ENCODE measurements around the gene RNF169. TPM values are rescaled to one million over a fixed set of nuclear protein-coding genes. Genes with fewer than 3 reads are reported as not detected.

RNF169 gene
- total and polyA plus RNA-seq, 2 of the 4 experiments (the other 2 are of a cell fraction) = 3.6 to 23.3 TPM

DNA sequence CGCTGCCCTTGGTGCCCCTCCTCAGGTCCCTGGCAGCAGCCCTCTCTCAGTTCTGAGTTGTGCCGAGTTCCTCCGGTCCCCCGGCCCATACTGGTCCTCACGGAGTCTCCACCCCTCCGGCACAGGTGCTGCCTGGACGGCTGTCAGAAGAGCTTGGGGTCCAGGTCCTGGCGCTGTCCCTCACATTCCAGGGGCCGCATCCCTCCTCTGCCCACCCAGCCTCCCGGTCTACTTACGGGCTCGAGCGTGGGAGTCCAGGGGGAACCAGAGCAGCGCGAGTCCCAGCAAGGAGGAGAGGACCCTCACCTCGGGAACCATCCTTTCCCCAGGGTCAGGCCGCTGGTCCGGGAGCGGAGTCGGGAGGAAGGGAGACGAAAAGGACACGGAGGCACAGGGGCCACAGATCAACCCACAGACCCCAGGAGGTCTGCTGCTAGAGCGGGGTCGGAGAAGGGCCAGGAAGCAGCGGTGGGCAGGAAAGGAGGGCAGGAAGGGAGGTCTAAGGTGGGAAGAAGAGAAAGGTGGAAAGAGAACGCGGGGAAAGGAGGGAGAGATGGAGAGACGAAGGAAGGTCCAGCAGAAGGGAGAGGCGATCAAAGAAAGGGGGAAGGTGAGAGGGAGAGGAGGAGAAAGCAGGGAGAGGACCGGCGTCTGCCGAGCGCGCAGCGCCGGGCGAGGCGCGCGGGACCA is 17.9 kb upstream of the RNF169 start:
- no peaks in the 10 kb centered on the region for H3K79me1 ChIP-seq (ENCODE audit: low read depth in 1 of 2, low read length in 2 of 2)
- TF ChIP-seq BHLHE40 (IDR thresholded peaks at IDR 0.05; ENCODE audit: low read depth, low read length) (no peak), NFE2L2 (IDR thresholded peaks at IDR 0.05; ENCODE audit: low read depth, low read length) (no peak), SMC3 (IDR thresholded peaks at IDR 0.05; ENCODE audit: low read depth, low read length) (no peak), CEBPB (IDR thresholded peaks at IDR 0.05; ENCODE audit: low read depth, low read length) (no peak), MAFK (IDR thresholded peaks at IDR 0.05; ENCODE audit: low read depth, low read length) (no peak), RAD21 (IDR thresholded peaks at IDR 0.05; ENCODE audit: low read length) (no peak), FOS (IDR thresholded peaks at IDR 0.05; ENCODE audit: low read depth, low read length) (no peak), MXI1 (IDR thresholded peaks at IDR 0.05; ENCODE audit: borderline replicate concordance, low read depth, low read length) (no peak), RCOR1 (IDR thresholded peaks at IDR 0.05; ENCODE audit: insufficient replicate concordance, low read length) (no peak)
- TF ChIP-seq, protein P1, sequence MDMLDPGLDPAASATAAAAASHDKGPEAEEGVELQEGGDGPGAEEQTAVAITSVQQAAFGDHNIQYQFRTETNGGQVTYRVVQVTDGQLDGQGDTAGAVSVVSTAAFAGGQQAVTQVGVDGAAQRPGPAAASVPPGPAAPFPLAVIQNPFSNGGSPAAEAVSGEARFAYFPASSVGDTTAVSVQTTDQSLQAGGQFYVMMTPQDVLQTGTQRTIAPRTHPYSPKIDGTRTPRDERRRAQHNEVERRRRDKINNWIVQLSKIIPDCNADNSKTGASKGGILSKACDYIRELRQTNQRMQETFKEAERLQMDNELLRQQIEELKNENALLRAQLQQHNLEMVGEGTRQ (IDR thresholded peaks at IDR 0.05; ENCODE audit: low read depth, low read length) = no peak
- peaks cover 61% of the 10 kb centered on the region for H3K27me3 ChIP-seq (ENCODE audit: control insufficient read depth, insufficient read depth, low read length)
- DNase-seq (no peak), ATAC-seq (ENCODE audit: low read depth) (peak; percentile 25)
- ChIA-PET CTCF (interaction anchor here (1.1 kb wide), 1 partner anchor 10 kb away, joined by 3 read pairs; no protein-coding TSS in a partner anchor), POLR2A (ENCODE audit: unreplicated experiment) (no interaction called here)
- no peak overlapping the region for H4K8ac ChIP-seq (ENCODE audit: low read depth in 2 of 2, low read length in 2 of 2)
- H3K4me3 ChIP-seq (ENCODE audit: insufficient read depth, low read depth, low read length) = peak overlapping the region; percentile 45
- H3K4me1 ChIP-seq (ENCODE audit: control insufficient read depth, insufficient read depth, low read length) = peaks cover 10% of the 10 kb centered on the region
- no peak overlapping the region for H2AK5ac ChIP-seq (ENCODE audit: low read depth, low read length)
- H2BK120ac ChIP-seq (ENCODE audit: low read depth, low read length) = peak overlapping the region; percentile 18; the same call in 1 of the 2 replicates
- BruUV-seq (replicated peaks) = TSS peak; percentile 70
- intact Hi-C loops (cut with micrococcal nuclease) (no loop called here), dilution Hi-C loops (cut with HindIII; ENCODE audit: low sequenced_read_pairs, unreplicated experiment) (loop anchor here (25.0 kb wide), 1 partner anchor 118 kb away; no protein-coding TSS in a partner anchor), in situ Hi-C loops (cut with MboI; ENCODE audit: low sequenced_read_pairs) (loop anchor here (10.0 kb wide), 1 partner anchor 476 kb away; no protein-coding TSS in a partner anchor)
- no peak overlapping the region for H3K27ac ChIP-seq (ENCODE audit: insufficient read depth, low read length)
- H3K56ac ChIP-seq (ENCODE audit: extremely low read depth, insufficient read depth, low read length) = no peak overlapping the region
- WGBS, 2 experiments (ENCODE audit: extremely low coverage in 2 of 2, insufficient read length in 1 of 2) = 14% methylated on average over 17 of the region's 40 CpGs; no CpG with 5 or more reads in 1 of the 2 experiments
- no peak overlapping the region for H3K14ac ChIP-seq (replicated peaks; ENCODE audit: low read depth, low read length)
- no peak overlapping the region for H2AK9ac ChIP-seq (replicated peaks; ENCODE audit: low read depth, low read length, poor library complexity)
- no peak overlapping the region for H4K91ac ChIP-seq (ENCODE audit: insufficient read depth, low read depth, low read length)
- H3K4me2 ChIP-seq (ENCODE audit: low read depth, low read length) = peak overlapping the region; percentile 78
- no peak overlapping the region for H2AFZ ChIP-seq (replicated peaks; ENCODE audit: low read length, poor library complexity)
- no peaks in the 10 kb centered on the region for H4K20me1 ChIP-seq (ENCODE audit: insufficient read depth, low read length)
- no peak overlapping the region for H3K4ac ChIP-seq (ENCODE audit: low read depth, low read length)
- no peak overlapping the region for H2BK5ac ChIP-seq (ENCODE audit: low read depth, low read length, poor library complexity, severe bottlenecking)
- no peaks in the 10 kb centered on the region for H3K9me3 ChIP-seq (ENCODE audit: control insufficient read depth, insufficient read depth, low read length)
- no peak overlapping the region for H2BK15ac ChIP-seq (ENCODE audit: low read depth, low read length)
- H3K9ac ChIP-seq (ENCODE audit: low read depth, low read length) = no peak overlapping the region; the same call in 1 of the 2 replicates
- no peak overlapping the region for H3K23ac ChIP-seq (ENCODE audit: low read depth, low read length)
- no peaks in the 10 kb centered on the region for H3K9me1 ChIP-seq (ENCODE audit: insufficient read depth, low read length)
- H4K5ac ChIP-seq (ENCODE audit: low read depth, low read length) = no peak overlapping the region
- H3K36me3 ChIP-seq (ENCODE audit: control insufficient read depth, insufficient read depth, low read length) = no peaks in the 10 kb centered on the region
- H2BK20ac ChIP-seq (ENCODE audit: low read depth, low read length) = no peak overlapping the region
- H3K18ac ChIP-seq (ENCODE audit: low read depth, low read length) = peak overlapping the region; percentile 10; the same call in 1 of the 2 replicates
